Measurements from ENCODE around the gene MACF1.
"Not testable (repeated sequence)": the region's sequence is repeated elsewhere in the genome, so short reads cannot be mapped to it uniquely, and the experiment has no call there.

MACF1 gene

DNA sequence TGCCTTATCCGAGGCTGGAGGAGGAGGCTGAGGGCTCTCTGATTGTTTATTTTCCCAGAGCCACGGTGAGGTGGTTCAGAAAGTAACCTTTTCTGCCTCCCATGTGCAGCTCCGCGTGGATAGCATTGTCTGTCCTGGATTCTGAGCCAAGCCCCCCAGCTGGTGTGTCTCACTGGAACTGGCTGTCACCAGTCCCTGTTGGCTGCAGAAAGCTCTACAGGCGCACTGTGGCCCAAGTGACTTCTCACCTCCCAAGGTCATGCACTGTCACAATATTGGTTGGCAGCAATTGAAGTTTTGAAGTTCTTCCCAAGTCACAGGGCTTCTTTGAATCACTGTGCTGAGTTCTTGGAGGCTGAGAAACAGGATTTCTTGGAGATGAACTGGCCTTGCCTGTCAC, 295.2 kb downstream of the MACF1 start:
- 89% methylated on average over 5 of the region's 5 CpGs for WGBS
- H2BK120ac ChIP-seq (ENCODE audit: low read depth, low read length) = no peak overlapping the region
- no peak overlapping the region for H3K23ac ChIP-seq (ENCODE audit: low read length in 2 of 2)
- H3K18ac ChIP-seq (ENCODE audit: low read depth in 1 of 2, low read length in 2 of 2) = no peak overlapping the region
- H2BK5ac ChIP-seq (ENCODE audit: low read depth, low read length, poor library complexity, severe bottlenecking) = no peak overlapping the region
- no peak overlapping the region for H2BK15ac ChIP-seq (ENCODE audit: low read depth, poor library complexity, severe bottlenecking)
- H3K4me3 ChIP-seq (ENCODE audit: insufficient read depth in 1 of 2, low read depth in 1 of 2, low read length in 2 of 2) = no peak overlapping the region
- no peak overlapping the region for H2AFZ ChIP-seq (ENCODE audit: low read depth, low read length)
- H2BK12ac ChIP-seq (ENCODE audit: low read length in 2 of 2) = no peak overlapping the region
- no peaks in the 10 kb centered on the region for H3K79me1 ChIP-seq (replicated peaks; ENCODE audit: low read length, poor library complexity, severe bottlenecking)
- H3K4me2 ChIP-seq (ENCODE audit: low read length, poor library complexity, severe bottlenecking) = no peak overlapping the region
- DNase-seq = no peak
- H3K9ac ChIP-seq (ENCODE audit: low read length) = no peak overlapping the region
- no peak overlapping the region for H4K91ac ChIP-seq (ENCODE audit: low read length)
- H4K8ac ChIP-seq (ENCODE audit: low read length) = no peak overlapping the region
- H3K4ac ChIP-seq (ENCODE audit: low read depth in 1 of 2, low read length in 2 of 2) = no peak overlapping the region
- H3K27me3 ChIP-seq (ENCODE audit: control insufficient read depth in 1 of 2, insufficient read depth in 1 of 2, low read length in 2 of 2) = peaks cover 0 to 20% of the 10 kb centered on the region in 2 experiments
- H3K9me3 ChIP-seq (ENCODE audit: control insufficient read depth, low read length) = peaks cover 3% of the 10 kb centered on the region
- no peak overlapping the region for H3K27ac ChIP-seq (ENCODE audit: low read length, poor library complexity, severe bottlenecking)
- no peak overlapping the region for H3K14ac ChIP-seq (ENCODE audit: low read length in 2 of 2)
- H3K4me1 ChIP-seq (ENCODE audit: control insufficient read depth, insufficient read depth, low read depth, low read length) = peaks cover 3% of the 10 kb centered on the region
- H2AK5ac ChIP-seq (ENCODE audit: low read length, severe bottlenecking) = no peak overlapping the region
- H3K36me3 ChIP-seq (ENCODE audit: control insufficient read depth in 1 of 2, insufficient read depth in 2 of 2, low read depth in 1 of 2, low read length in 2 of 2) = peaks cover 0 to 6% of the 10 kb centered on the region in 2 experiments

GRCh38 chr1:39500862-39501389, 296.4 kb downstream of the MACF1 start:
- H3K36me3 ChIP-seq (ENCODE audit: control insufficient read depth in 1 of 2, insufficient read depth in 2 of 2, low read depth in 1 of 2, low read length in 2 of 2) = peaks cover 0 to 6% of the 10 kb centered on the region in 2 experiments
- WGBS = 89% methylated on average over 4 of the region's 4 CpGs
- no peak overlapping the region for H2AFZ ChIP-seq (ENCODE audit: low read depth, low read length)
- H3K4me3 ChIP-seq (ENCODE audit: insufficient read depth in 1 of 2, low read depth in 1 of 2, low read length in 2 of 2) = no peak overlapping the region
- no peak overlapping the region for H2BK5ac ChIP-seq (ENCODE audit: low read depth, low read length, poor library complexity, severe bottlenecking)
- H3K4ac ChIP-seq (ENCODE audit: low read depth in 1 of 2, low read length in 2 of 2) = no peak overlapping the region
- DNase-seq = no peak
- H2BK120ac ChIP-seq (ENCODE audit: low read depth, low read length) = no peak overlapping the region
- H2AK5ac ChIP-seq (ENCODE audit: low read length, severe bottlenecking) = no peak overlapping the region
- peaks cover 3% of the 10 kb centered on the region for H3K9me3 ChIP-seq (ENCODE audit: control insufficient read depth, low read length)
- H2BK12ac ChIP-seq (ENCODE audit: low read length in 2 of 2) = no peak overlapping the region
- no peak overlapping the region for H4K91ac ChIP-seq (ENCODE audit: low read length)
- H3K79me1 ChIP-seq (replicated peaks; ENCODE audit: low read length, poor library complexity, severe bottlenecking) = no peaks in the 10 kb centered on the region
- H3K27ac ChIP-seq (ENCODE audit: low read length, poor library complexity, severe bottlenecking) = no peak overlapping the region
- H3K18ac ChIP-seq (ENCODE audit: low read depth in 1 of 2, low read length in 2 of 2) = no peak overlapping the region
- H2BK15ac ChIP-seq (ENCODE audit: low read depth, poor library complexity, severe bottlenecking) = no peak overlapping the region
- H3K9ac ChIP-seq (ENCODE audit: low read length) = no peak overlapping the region
- H4K8ac ChIP-seq (ENCODE audit: low read length) = no peak overlapping the region
- no peak overlapping the region for H3K4me2 ChIP-seq (ENCODE audit: low read length, poor library complexity, severe bottlenecking)
- peaks cover 5% of the 10 kb centered on the region for H3K4me1 ChIP-seq (ENCODE audit: control insufficient read depth, insufficient read depth, low read depth, low read length)
- no peak overlapping the region for H3K14ac ChIP-seq (ENCODE audit: low read length in 2 of 2)
- peaks cover 0 to 24% of the 10 kb centered on the region in 2 experiments for H3K27me3 ChIP-seq (ENCODE audit: control insufficient read depth in 1 of 2, insufficient read depth in 1 of 2, low read length in 2 of 2)
- no peak overlapping the region for H3K23ac ChIP-seq (ENCODE audit: low read length in 2 of 2)

GRCh38 chr1:39501666-39502065, 297.2 kb downstream of the MACF1 start:
- no peak overlapping the region for H2BK12ac ChIP-seq (ENCODE audit: low read length in 2 of 2)
- no peak overlapping the region for H3K9ac ChIP-seq (ENCODE audit: low read length)
- peaks cover 5% of the 10 kb centered on the region for H3K4me1 ChIP-seq (ENCODE audit: control insufficient read depth, insufficient read depth, low read depth, low read length)
- no peak overlapping the region for H2BK15ac ChIP-seq (ENCODE audit: low read depth, poor library complexity, severe bottlenecking)
- no peak overlapping the region for H2AK5ac ChIP-seq (ENCODE audit: low read length, severe bottlenecking)
- H3K4ac ChIP-seq (ENCODE audit: low read depth in 1 of 2, low read length in 2 of 2) = no peak overlapping the region
- WGBS = 76% methylated on average over 5 of the region's 5 CpGs
- H3K79me1 ChIP-seq (replicated peaks; ENCODE audit: low read length, poor library complexity, severe bottlenecking) = no peaks in the 10 kb centered on the region
- peaks cover 3% of the 10 kb centered on the region for H3K9me3 ChIP-seq (ENCODE audit: control insufficient read depth, low read length)
- H3K36me3 ChIP-seq (ENCODE audit: control insufficient read depth in 1 of 2, insufficient read depth in 2 of 2, low read depth in 1 of 2, low read length in 2 of 2) = peaks cover 0 to 6% of the 10 kb centered on the region in 2 experiments
- H2BK5ac ChIP-seq (ENCODE audit: low read depth, low read length, poor library complexity, severe bottlenecking) = no peak overlapping the region
- H3K14ac ChIP-seq (ENCODE audit: low read length in 2 of 2) = no peak overlapping the region
- peaks cover 0 to 27% of the 10 kb centered on the region in 2 experiments for H3K27me3 ChIP-seq (ENCODE audit: control insufficient read depth in 1 of 2, insufficient read depth in 1 of 2, low read length in 2 of 2)
- no peak overlapping the region for H3K18ac ChIP-seq (ENCODE audit: low read depth in 1 of 2, low read length in 2 of 2)
- no peak overlapping the region for H2AFZ ChIP-seq (ENCODE audit: low read depth, low read length)
- no peak for DNase-seq
- H3K4me2 ChIP-seq (ENCODE audit: low read length, poor library complexity, severe bottlenecking) = no peak overlapping the region
- no peak overlapping the region for H3K23ac ChIP-seq (ENCODE audit: low read length in 2 of 2)
- H2BK120ac ChIP-seq (ENCODE audit: low read depth, low read length) = no peak overlapping the region
- no peak overlapping the region for H3K4me3 ChIP-seq (ENCODE audit: insufficient read depth in 1 of 2, low read depth in 1 of 2, low read length in 2 of 2)
- no peak overlapping the region for H4K91ac ChIP-seq (ENCODE audit: low read length)
- no peak overlapping the region for H4K8ac ChIP-seq (ENCODE audit: low read length)
- no peak overlapping the region for H3K27ac ChIP-seq (ENCODE audit: low read length, poor library complexity, severe bottlenecking)

DNA sequence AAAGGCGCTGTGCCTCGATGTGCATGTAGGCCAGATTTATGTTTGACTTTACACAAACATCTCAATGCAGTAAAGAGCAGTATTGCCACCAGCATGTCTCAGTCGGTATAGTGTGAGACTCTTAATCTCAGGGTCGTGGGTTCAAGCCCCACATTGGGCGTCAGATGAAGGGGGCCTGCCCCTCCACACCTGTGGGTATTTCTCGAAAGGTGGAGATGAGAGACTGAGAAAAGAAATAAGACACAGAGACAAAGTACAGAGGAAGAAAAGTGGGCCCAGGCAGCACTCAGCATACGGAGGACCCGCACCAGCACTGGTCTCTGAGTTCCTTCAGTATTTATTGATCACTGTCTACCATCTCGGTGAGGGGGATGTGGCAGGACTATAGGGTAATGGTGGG, 299.9 kb downstream of the MACF1 start:
- DNase-seq; H2BK12ac ChIP-seq (ENCODE audit: low read length in 2 of 2); H2BK5ac ChIP-seq (ENCODE audit: low read depth, low read length, poor library complexity, severe bottlenecking); H2AK5ac ChIP-seq (ENCODE audit: low read length, severe bottlenecking); H3K9me3 ChIP-seq (ENCODE audit: control insufficient read depth, low read length); H3K4me3 ChIP-seq (ENCODE audit: insufficient read depth in 1 of 2, low read depth in 1 of 2, low read length in 2 of 2); H3K14ac ChIP-seq (ENCODE audit: low read length in 2 of 2); H3K79me1 ChIP-seq (replicated peaks; ENCODE audit: low read length, poor library complexity, severe bottlenecking); H4K91ac ChIP-seq (ENCODE audit: low read length); H2AFZ ChIP-seq (ENCODE audit: low read depth, low read length); H3K9ac ChIP-seq (ENCODE audit: low read length); H3K18ac ChIP-seq (ENCODE audit: low read depth in 1 of 2, low read length in 2 of 2); H3K27ac ChIP-seq (ENCODE audit: low read length, poor library complexity, severe bottlenecking); H3K23ac ChIP-seq (ENCODE audit: low read length in 2 of 2); H2BK120ac ChIP-seq (ENCODE audit: low read depth, low read length); H3K4ac ChIP-seq (ENCODE audit: low read depth in 1 of 2, low read length in 2 of 2); H3K4me2 ChIP-seq (ENCODE audit: low read length, poor library complexity, severe bottlenecking); H4K8ac ChIP-seq (ENCODE audit: low read length); H3K36me3 ChIP-seq (ENCODE audit: control insufficient read depth in 1 of 2, insufficient read depth in 2 of 2, low read depth in 1 of 2, low read length in 2 of 2); H2BK15ac ChIP-seq (ENCODE audit: low read depth, poor library complexity, severe bottlenecking): not testable (repeated sequence)
- Histone ChIP-seq H3K4me1 (ENCODE audit: control insufficient read depth, insufficient read depth, low read depth, low read length) (peaks cover 13% of the 10 kb centered on the region), H3K27me3 (ENCODE audit: control insufficient read depth in 1 of 2, insufficient read depth in 1 of 2, low read length in 2 of 2) (peaks cover 0 to 30% of the 10 kb centered on the region in 2 experiments)
- WGBS = 83% methylated on average over 6 of the region's 9 CpGs

Data from mesenchymal stem cell (in vitro differentiated cells and primary cell).